ENCODE results near the gene SLC25A41. TPM values are rescaled to one million over a fixed set of nuclear protein-coding genes. Genes with fewer than 3 reads are reported as not detected.

Gene SLC25A41
- total and polyA plus RNA-seq, 2 of the 13 experiments (the other 11 are each of a cell fraction or from before 2014, with no cell fraction given) = 0.33 to 0.95 TPM

DNA sequence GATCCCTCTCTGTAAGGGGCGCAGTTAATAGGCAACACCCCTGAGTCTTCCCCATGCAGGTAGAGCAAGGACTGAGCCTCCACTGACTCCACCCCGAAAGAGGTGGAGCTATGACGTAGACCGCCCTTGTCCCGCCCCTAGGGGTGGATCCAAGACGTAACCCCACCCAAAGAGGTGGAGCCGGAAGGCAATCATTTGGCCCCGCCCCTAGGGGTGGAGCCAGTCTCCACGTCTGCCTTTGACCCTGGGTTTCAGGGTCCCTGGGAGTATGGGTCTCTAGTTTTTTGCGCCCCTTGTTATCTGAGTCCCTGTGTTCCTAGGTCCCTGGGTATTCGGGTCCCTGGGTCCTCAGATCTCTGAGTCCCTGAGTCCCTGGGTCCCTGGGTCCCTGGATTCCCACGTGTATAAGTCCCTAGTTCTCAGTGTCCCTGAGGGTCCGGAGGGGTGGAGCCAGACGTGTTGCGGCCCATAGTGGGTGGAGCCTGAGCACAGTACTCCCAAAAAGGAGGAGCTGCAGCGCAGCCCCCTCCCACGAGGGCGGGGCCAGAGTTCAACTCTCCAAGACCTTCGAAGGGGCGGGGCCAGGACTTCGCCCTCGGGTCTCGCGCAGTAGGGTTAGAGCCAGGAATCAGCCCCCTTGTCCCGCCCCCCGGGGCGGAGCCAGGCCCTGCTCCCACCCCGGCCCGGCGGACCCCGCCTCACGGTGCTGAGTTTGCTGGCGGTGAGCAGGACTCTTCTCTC is 42.8 kb upstream of the SLC25A41 start (continued):
- TF ChIP-seq FOSL2 (CRISPR knock-in tag; IDR thresholded peaks at IDR 0.05) (no peak), ELF1 (CRISPR knock-in tag; IDR thresholded peaks at IDR 0.05) (peak; percentile 39; the same call in 1 of the 2 replicates), HNRNPLL (IDR thresholded peaks at IDR 0.05; ENCODE audit: low read depth, low read length, poor library complexity, severe bottlenecking) (peak; percentile 35), ASH2L (IDR thresholded peaks at IDR 0.05; ENCODE audit: insufficient read length, low read depth, low read length) (peak; percentile 23), SMC3 (IDR thresholded peaks at IDR 0.05; ENCODE audit: low read length) (no peak), KDM1A (CRISPR knock-in tag; IDR thresholded peaks at IDR 0.05) (no peak), SMARCC2 (IDR thresholded peaks at IDR 0.05) (no peak), SIN3B (IDR thresholded peaks at IDR 0.05; ENCODE audit: low read length) (no peak), SRF (IDR thresholded peaks at IDR 0.05; ENCODE audit: low read depth, low read length) (peak; percentile 50; the same call in 1 of the 2 replicates), NCOA2 (CRISPR knock-in tag; IDR thresholded peaks at IDR 0.05) (no peak), THAP11 (CRISPR knock-in tag; IDR thresholded peaks at IDR 0.05) (0 out of 2 replicates have a peak, but pooled peaks have one; percentile 25), SP4 (CRISPR knock-in tag; IDR thresholded peaks at IDR 0.05) (peak; percentile 88), ZNF441 (CRISPR knock-in tag; IDR thresholded peaks at IDR 0.05; ENCODE audit: borderline replicate concordance) (no peak), ZC3H4 (CRISPR knock-in tag; IDR thresholded peaks at IDR 0.05; ENCODE audit: borderline replicate concordance) (no peak), ZNF367 (CRISPR knock-in tag; IDR thresholded peaks at IDR 0.05; ENCODE audit: borderline replicate concordance) (no peak), MXD4 (CRISPR knock-in tag; IDR thresholded peaks at IDR 0.05) (no peak), GATA4 (IDR thresholded peaks at IDR 0.05; ENCODE audit: borderline replicate concordance, low read depth) (no peak), SP2 (CRISPR knock-in tag; IDR thresholded peaks at IDR 0.05) (no peak), MXI1 (IDR thresholded peaks at IDR 0.05; ENCODE audit: borderline replicate concordance, low read depth, low read length) (0 out of 3 replicates have a peak, but pooled peaks have one; percentile 11), ATF7 (IDR thresholded peaks at IDR 0.05) (no peak), ATF7 (CRISPR knock-in tag; IDR thresholded peaks at IDR 0.05) (no peak), ZNF879 (CRISPR knock-in tag; IDR thresholded peaks at IDR 0.05) (no peak), HDAC1 (CRISPR knock-in tag; IDR thresholded peaks at IDR 0.05) (no peak), ZNF263 (CRISPR knock-in tag; IDR thresholded peaks at IDR 0.05) (no peak), ZNF768 (CRISPR knock-in tag; IDR thresholded peaks at IDR 0.05) (no peak), IRX3 (CRISPR knock-in tag; IDR thresholded peaks at IDR 0.05; ENCODE audit: borderline replicate concordance, low read depth) (no peak)
- TF ChIP-seq, protein P1, sequence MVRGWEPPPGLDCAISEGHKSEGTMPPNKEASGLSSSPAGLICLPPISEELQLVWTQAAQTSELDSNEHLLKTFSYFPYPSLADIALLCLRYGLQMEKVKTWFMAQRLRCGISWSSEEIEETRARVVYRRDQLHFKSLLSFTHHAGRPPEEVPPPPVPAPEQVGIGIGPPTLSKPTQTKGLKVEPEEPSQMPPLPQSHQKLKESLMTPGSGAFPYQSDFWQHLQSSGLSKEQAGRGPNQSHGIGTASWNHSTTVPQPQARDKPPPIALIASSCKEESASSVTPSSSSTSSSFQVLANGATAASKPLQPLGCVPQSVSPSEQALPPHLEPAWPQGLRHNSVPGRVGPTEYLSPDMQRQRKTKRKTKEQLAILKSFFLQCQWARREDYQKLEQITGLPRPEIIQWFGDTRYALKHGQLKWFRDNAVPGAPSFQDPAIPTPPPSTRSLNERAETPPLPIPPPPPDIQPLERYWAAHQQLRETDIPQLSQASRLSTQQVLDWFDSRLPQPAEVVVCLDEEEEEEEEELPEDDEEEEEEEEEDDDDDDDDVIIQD (CRISPR knock-in tag; IDR thresholded peaks at IDR 0.05; ENCODE audit: low read depth) = 0 out of 2 replicates have a peak, but pooled peaks have one; percentile 14
- TF ChIP-seq, protein P2, sequence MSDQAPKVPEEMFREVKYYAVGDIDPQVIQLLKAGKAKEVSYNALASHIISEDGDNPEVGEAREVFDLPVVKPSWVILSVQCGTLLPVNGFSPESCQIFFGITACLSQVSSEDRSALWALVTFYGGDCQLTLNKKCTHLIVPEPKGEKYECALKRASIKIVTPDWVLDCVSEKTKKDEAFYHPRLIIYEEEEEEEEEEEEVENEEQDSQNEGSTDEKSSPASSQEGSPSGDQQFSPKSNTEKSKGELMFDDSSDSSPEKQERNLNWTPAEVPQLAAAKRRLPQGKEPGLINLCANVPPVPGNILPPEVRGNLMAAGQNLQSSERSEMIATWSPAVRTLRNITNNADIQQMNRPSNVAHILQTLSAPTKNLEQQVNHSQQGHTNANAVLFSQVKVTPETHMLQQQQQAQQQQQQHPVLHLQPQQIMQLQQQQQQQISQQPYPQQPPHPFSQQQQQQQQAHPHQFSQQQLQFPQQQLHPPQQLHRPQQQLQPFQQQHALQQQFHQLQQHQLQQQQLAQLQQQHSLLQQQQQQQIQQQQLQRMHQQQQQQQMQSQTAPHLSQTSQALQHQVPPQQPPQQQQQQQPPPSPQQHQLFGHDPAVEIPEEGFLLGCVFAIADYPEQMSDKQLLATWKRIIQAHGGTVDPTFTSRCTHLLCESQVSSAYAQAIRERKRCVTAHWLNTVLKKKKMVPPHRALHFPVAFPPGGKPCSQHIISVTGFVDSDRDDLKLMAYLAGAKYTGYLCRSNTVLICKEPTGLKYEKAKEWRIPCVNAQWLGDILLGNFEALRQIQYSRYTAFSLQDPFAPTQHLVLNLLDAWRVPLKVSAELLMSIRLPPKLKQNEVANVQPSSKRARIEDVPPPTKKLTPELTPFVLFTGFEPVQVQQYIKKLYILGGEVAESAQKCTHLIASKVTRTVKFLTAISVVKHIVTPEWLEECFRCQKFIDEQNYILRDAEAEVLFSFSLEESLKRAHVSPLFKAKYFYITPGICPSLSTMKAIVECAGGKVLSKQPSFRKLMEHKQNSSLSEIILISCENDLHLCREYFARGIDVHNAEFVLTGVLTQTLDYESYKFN (CRISPR knock-in tag; conservative IDR thresholded peaks at IDR 0.05) = peak; percentile 37; the same call in 1 of the 2 replicates
- TF ChIP-seq, protein P3, sequence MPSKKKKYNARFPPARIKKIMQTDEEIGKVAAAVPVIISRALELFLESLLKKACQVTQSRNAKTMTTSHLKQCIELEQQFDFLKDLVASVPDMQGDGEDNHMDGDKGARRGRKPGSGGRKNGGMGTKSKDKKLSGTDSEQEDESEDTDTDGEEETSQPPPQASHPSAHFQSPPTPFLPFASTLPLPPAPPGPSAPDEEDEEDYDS (CRISPR knock-in tag; IDR thresholded peaks at IDR 0.05) = peak; percentile 84

Measured in HepG2 (cell line).